SH-SY5Y (cell line): ENCODE results near the gene ZSCAN10.

ENCODE experiments used
- GATA2 ChIP-seq: IDR thresholded peaks from 2 replicates; pipeline ENCODE4 v1.6.1; 2011; ENCODE audit warnings: mild to moderate bottlenecking, low read depth, low read length
- GATA3 ChIP-seq: IDR thresholded peaks from 2 replicates; pipeline ENCODE4 v1.6.1; 2011; ENCODE audit warnings: low read depth, mild to moderate bottlenecking, low read length, moderate library complexity

The ZSCAN10 gene

GRCh38 chr16:3121851-3122467 lies 22.9 kb upstream of the ZSCAN10 start:
- TF ChIP-seq GATA3: no peak
- no peak for TF ChIP-seq GATA2

DNA sequence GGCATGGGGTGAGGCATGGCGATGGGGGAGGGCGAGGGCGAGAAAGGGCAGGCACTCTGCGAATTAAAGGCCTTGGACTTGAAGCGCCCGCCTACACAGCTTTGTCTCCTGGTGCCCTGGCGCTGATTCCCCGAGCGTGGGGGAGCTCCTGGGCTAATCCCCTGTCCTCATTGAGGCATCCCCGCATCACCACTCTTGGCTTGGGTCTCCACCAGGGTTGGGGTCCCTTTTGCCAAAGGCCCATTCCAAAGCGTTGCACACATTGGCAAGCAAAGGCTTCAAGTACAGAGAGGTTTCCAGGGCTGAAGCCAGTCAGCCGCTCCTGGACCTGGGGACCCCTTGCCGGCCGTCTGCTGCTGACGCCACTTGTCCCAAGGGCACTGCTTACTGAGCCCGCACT lies 21.3 kb upstream of the ZSCAN10 start:
- TF ChIP-seq GATA2 (no peak), GATA3 (no peak)

DNA sequence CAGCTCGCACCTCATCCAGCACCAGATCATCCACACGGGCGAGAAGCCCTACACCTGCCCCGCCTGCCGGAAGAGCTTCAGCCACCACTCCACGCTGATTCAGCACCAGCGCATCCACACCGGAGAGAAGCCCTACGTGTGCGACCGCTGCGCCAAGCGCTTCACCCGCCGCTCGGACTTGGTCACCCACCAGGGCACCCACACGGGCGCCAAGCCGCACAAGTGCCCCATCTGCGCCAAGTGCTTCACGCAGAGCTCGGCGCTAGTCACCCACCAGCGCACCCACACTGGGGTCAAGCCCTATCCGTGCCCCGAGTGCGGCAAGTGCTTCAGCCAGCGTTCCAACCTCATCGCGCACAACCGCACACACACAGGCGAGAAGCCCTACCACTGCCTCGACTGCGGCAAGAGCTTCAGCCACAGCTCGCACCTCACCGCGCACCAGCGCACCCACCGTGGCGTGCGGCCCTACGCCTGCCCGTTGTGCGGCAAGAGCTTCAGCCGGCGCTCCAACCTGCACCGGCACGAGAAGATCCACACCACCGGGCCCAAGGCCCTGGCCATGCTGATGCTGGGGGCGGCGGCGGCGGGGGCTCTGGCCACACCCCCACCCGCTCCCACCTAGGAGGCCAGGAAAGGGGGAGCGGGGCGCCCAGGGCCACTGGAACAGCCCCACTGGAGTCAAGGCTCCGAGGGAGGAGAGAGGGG lies 20.8 kb upstream of the ZSCAN10 start:
- no peak for TF ChIP-seq GATA3
- no peak for TF ChIP-seq GATA2

DNA sequence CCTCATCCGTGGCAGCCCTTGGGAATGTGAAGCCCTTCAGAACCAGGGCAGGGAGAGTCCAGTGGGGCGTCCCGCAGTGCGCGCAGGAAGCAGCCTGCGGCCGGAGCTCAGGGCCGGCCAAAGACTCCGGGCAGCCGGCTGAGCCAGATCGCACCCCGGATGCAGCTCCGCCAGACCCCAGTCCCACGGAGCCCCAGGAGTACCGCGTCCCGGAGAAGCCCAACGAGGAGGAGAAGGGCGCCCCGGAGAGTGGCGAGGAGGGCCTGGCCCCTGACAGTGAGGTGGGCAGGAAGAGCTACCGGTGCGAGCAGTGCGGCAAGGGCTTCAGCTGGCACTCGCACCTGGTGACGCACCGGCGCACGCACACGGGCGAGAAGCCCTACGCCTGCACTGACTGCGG lies 20.2 kb upstream of the ZSCAN10 start:
- TF ChIP-seq GATA2 (no peak), GATA3 (no peak)

DNA sequence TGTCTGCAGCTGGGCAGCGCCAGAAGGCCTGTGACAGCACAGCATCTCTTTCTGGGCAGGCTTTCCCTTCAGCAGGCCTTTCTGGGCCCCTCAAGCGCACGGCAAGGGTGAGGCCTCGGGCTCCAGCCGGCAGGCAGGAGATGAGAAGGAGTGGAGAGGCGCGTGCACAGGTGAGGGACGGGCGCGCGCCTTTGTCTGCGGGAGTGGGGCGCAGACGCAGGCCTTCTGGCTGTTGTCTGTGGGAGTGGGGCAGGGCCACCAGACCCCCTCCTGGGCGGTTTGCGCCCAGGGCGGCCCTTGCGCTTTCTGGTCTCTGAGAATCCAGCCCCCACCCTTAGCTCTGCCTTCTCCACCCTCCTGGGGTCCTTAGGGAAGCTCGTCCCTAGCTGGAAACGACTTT lies 19.8 kb upstream of the ZSCAN10 start:
- no peak for TF ChIP-seq GATA3
- TF ChIP-seq GATA2: no peak

DNA sequence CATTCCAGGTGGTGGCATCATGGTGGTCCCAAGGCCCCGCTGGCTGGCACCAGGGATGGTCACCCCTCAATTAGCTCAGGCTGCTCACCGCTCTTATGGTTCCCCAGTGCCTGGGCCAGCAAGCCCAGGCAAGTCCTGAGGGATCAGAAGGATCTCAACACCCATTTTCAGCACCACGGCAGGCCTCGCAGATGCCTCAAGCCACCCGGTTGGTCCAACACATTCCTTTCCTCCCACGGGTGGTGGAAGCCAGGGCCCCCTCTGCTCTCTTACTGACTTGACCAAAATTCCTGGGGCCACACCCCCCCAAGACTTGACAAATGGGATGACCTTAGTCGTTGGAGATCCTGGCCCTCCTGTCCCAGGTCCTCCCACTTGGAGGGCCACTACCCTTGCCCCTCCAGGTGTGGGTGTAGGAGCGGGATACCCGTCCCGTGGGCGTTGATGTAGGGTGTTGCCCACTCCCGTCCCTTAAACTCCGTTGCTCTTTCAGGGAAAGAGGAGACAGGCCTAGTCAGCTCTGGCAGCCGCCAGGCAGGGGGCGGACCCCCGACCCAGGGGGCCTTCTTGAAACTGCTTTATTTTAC lies 19.2 kb upstream of the ZSCAN10 start:
- no peak for TF ChIP-seq GATA2
- TF ChIP-seq GATA3: no peak

- no peak for TF ChIP-seq GATA3
- no peak for TF ChIP-seq GATA2
Measured at GRCh38 chr16:3115561-3115960, 16.5 kb upstream of the ZSCAN10 start.

- no peak for TF ChIP-seq GATA3
Measured at GRCh38 chr16:3115003-3115402, 15.9 kb upstream of the ZSCAN10 start.

GRCh38 chr16:3113765-3114479 lies 14.8 kb upstream of the ZSCAN10 start:
- no peak for TF ChIP-seq GATA3
- TF ChIP-seq GATA2: no peak

GRCh38 chr16:3112881-3113574 lies 13.9 kb upstream of the ZSCAN10 start:
- TF ChIP-seq GATA2: no peak
- TF ChIP-seq GATA3: no peak

DNA sequence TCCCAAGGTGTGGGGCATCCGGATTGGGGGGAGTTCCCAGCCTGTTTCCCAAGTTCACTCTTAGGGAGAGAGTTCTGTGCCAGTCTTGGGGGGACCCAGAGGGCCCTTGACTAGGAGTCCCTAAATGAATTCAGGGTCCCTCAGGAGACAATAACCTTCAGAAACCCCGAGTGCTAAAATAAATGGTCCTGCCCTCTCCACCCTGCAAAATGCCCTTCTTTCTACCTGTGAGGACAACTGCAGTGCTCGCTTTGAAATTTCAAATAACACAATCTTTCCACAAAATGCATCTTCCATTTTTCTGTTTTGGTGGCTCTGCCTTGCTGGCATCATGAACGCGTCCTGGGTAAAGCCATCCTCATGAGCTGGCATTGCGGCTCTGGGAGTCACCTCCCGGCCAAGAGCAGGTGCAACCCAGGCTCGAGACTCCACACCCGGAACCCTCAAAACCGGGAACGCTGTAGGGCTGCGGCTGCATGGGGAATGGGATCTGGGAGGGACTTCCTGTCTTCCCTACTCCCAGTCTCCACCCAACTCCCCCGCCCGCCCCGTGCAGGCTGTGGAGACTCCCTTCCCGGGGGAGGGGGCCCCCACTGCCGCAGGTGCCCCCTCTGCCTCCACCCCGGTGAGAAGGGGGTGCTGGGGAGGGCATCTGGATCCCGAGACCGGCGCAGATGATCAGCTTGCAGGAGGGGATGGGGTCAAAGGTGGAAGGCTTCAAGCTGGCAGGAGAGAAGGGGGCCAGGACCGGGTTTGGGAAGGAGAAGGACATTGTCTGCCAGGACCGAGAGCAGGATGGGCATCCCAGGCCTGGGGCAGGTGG lies 13.2 kb upstream of the ZSCAN10 start, which contains the start of gene ZNF205:
Gene ZNF205, plus strand, starts transcription at position 529 of the 823 bp plus-strand sequence. CDS start 845 bp downstream, outside the sequence.
- TF ChIP-seq GATA3 (no peak), GATA2 (no peak)

DNA sequence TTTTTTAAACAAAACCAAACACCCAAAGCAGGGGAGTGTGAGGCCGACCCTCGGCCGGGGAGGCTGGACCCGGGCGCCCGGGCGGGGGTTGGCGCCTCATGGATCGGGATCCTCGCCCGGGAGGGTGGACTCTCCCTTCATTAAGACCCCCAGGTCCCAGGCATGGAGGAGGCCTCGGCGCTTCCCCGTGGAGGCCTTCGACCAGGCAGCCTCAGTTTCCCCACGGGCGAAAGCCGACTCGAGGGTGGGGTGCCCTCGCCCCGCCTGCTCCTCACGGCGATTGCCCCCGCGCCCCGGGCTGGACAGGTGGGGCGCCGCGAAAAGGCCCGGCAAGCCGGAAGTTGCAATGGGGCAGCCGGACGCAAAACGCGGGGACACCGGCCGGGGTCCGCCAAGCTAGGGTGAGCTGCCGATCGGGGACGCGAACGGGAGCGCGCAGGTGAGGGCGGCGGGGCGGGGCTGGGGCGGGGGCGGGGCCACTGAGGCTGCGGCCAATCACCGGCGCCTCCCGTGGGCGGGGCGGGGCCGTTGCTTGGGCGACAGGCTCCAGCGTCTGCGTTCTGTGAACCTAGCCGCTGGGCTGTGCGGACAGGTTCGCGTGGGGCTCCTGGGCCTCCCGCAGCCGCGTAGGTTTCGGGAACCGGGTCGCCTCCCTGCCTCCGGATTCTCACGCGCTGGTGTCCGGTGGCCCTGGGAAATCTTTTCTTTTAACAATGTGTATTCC lies 7.3 kb upstream of the ZSCAN10 start:
- TF ChIP-seq GATA3: no peak

GRCh38 chr16:3101841-3102470 lies 2.9 kb upstream of the ZSCAN10 start:
- TF ChIP-seq GATA2 (no peak), GATA3 (no peak)
